Parathyroid adenoma (tissue), 2 donors: ENCODE results near the gene FSTL4.

Experiments used
- H2AFZ ChIP-seq: fragments of 300-600 bp; sonication (generic); one replicate; pipeline ENCODE4 v1.7.0; 2017; ENCODE audit warnings: antibody characterized with exemption, mild to moderate bottlenecking
- H3K27ac ChIP-seq: fragments of 300-600 bp; sonication (generic); one replicate; pipeline ENCODE4 v1.7.0; 2017
- H3K27me3 ChIP-seq: fragments of 300-600 bp; sonication (generic); one replicate; pipeline ENCODE4 v1.7.0; 2017; ENCODE audit warnings: low read length; ENCODE audit not compliant: control insufficient read depth, insufficient read depth
- H3K36me3 ChIP-seq: fragments of 300-600 bp; sonication (generic); one replicate; pipeline ENCODE4 v1.7.0; 2017; ENCODE audit warnings: low read length; ENCODE audit not compliant: control insufficient read depth, insufficient read depth
- H3K4me1 ChIP-seq: fragments of 300-600 bp; sonication (generic); one replicate; pipeline ENCODE4 v1.7.0; 2017; ENCODE audit warnings: control low read depth
- H3K4me2 ChIP-seq: fragments of 300-600 bp; sonication (generic); one replicate; pipeline ENCODE4 v1.7.0; 2017; ENCODE audit warnings: low read length
- H3K4me3 ChIP-seq: fragments of 300-600 bp; sonication (generic); one replicate; pipeline ENCODE4 v1.7.0; 2017; ENCODE audit warnings: low read depth, low read length
- H3K79me2 ChIP-seq: fragments of 300-600 bp; sonication (generic); one replicate; pipeline ENCODE4 v1.7.0; 2017; ENCODE audit warnings: control low read depth
- H3K9ac ChIP-seq: fragments of 300-600 bp; sonication (generic); one replicate; pipeline ENCODE4 v1.7.0; 2017; ENCODE audit warnings: mild to moderate bottlenecking
- H3K9me3 ChIP-seq: fragments of 300-600 bp; sonication (generic); one replicate; pipeline ENCODE4 v1.7.0; 2017; ENCODE audit warnings: low read length; ENCODE audit not compliant: control insufficient read depth
- CTCF ChIP-seq: fragments of 300-600 bp; sonication (generic); IDR thresholded peaks from one replicate; pipeline ENCODE4 v1.7.0; 2017; ENCODE audit warnings: antibody characterized with exemption, mild to moderate bottlenecking
- donor health status: primary hyperparathyroidism.

Gene FSTL4

DNA sequence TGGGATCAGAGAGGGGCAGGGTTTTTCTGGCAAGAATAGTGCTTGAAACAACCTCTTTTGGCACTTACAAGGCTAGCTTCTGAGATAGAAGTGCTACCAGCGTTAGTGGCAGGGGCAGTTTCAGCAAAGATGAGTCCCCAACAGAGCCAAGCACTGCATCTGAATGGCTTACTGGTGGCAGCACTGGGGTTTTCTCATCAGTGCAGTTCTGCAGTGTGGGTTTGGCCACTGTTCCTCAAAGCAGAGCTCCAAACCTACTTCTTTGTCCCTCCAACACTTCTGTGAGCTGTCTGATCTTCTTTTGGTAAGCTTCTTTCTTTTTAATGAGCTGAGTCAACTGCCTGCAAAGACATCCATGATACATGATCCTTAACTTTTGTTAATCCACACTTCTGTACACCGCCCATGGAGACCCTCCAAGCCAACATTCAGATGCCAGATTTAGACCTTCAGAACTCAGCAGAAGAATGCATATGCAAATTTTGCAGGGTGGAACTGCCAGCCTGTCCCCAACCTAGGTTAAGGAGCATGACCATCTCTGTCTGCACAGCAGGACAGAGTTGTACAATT lies 29.9 kb upstream of the FSTL4 start:
- Histone ChIP-seq H3K27ac (no peak overlapping the region), H3K27me3 (no peaks in the 10 kb centered on the region), H3K36me3 (no peaks in the 10 kb centered on the region), H3K79me2 (no peaks in the 10 kb centered on the region), H2AFZ (no peak overlapping the region), H3K9me3 (no peaks in the 10 kb centered on the region), H3K9ac (no peak overlapping the region), H3K4me2 (no peak overlapping the region), H3K4me3 (no peak overlapping the region), H3K4me1 (no peaks in the 10 kb centered on the region)
- no peak for TF ChIP-seq CTCF

GRCh38 chr5:133641683-133642082 lies 29.3 kb upstream of the FSTL4 start:
- no peak for TF ChIP-seq CTCF
- no peaks in the 10 kb centered on the region for H3K27me3 ChIP-seq
- no peak overlapping the region for H2AFZ ChIP-seq
- H3K4me3 ChIP-seq: no peak overlapping the region
- no peak overlapping the region for H3K9ac ChIP-seq
- H3K4me1 ChIP-seq: no peaks in the 10 kb centered on the region
- H3K9me3 ChIP-seq: no peaks in the 10 kb centered on the region
- H3K4me2 ChIP-seq: no peak overlapping the region
- H3K27ac ChIP-seq: no peak overlapping the region
- no peaks in the 10 kb centered on the region for H3K36me3 ChIP-seq
- H3K79me2 ChIP-seq: no peaks in the 10 kb centered on the region

DNA sequence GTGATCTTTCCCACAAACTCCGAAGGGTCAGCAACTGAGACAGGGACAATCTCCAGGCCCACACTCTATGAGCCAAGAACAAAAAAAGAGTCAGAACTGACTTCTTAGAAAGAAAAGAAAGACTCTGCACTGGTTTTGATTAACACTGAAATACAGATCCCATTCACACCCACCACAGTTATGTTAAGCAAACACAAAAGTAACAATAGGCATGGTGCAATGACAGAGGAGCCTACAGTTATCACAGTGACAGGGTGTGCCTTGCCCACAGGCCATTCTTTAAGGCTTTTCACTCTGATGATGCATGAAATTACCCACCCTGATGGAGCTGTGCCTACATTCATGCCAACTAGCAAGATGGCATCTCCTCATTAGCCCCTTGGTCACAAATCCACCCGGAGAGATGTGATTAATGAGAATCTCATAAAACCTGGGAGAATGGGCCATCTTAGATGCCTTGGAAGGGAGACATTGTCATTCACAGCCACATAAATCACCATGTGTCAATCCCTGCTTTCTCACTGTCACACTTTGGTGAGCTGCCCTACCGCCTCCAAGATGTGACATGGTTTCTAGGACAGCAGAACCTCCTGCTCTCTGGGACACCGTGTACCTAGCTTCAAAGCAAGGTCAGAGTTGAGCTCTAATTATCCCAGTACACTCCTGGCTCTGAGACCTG lies 27.6 kb upstream of the FSTL4 start:
- no peaks in the 10 kb centered on the region for H3K79me2 ChIP-seq
- no peak overlapping the region for H3K9ac ChIP-seq
- H3K4me1 ChIP-seq: no peaks in the 10 kb centered on the region
- no peaks in the 10 kb centered on the region for H3K36me3 ChIP-seq
- no peak for TF ChIP-seq CTCF
- no peaks in the 10 kb centered on the region for H3K9me3 ChIP-seq
- H3K27ac ChIP-seq: no peak overlapping the region
- H3K4me2 ChIP-seq: no peak overlapping the region
- no peak overlapping the region for H3K4me3 ChIP-seq
- no peak overlapping the region for H2AFZ ChIP-seq
- no peaks in the 10 kb centered on the region for H3K27me3 ChIP-seq

DNA sequence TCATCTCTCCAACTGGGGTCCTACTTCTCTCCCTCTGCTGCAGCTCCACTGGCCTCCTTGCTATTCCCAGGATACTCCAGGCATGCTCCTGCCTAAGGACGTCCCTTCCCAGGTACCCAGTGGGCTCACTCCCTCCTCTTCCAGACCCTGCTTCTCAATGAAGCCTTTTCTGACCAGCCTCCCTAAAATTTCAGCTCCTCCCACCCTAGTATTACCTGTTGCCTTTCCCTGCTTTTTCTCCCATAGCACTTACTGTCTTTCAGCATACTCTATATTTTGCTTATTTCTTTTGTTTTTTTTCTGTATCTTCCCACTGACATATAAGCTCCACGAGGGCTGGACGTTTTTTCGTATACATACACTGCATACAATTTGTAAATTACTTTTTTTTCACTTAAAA lies 26.1 kb upstream of the FSTL4 start:
- TF ChIP-seq CTCF: no peak
- no peaks in the 10 kb centered on the region for H3K4me1 ChIP-seq
- H3K79me2 ChIP-seq: no peaks in the 10 kb centered on the region
- H3K27ac ChIP-seq: no peak overlapping the region
- H3K4me2 ChIP-seq: no peak overlapping the region
- no peaks in the 10 kb centered on the region for H3K9me3 ChIP-seq
- H2AFZ ChIP-seq: no peak overlapping the region
- H3K36me3 ChIP-seq: no peaks in the 10 kb centered on the region
- no peak overlapping the region for H3K9ac ChIP-seq
- H3K4me3 ChIP-seq: no peak overlapping the region
- H3K27me3 ChIP-seq: no peaks in the 10 kb centered on the region

GRCh38 chr5:133637206-133637605 lies 24.9 kb upstream of the FSTL4 start:
- no peak for TF ChIP-seq CTCF
- Histone ChIP-seq H3K4me3 (no peak overlapping the region), H3K79me2 (no peaks in the 10 kb centered on the region), H3K36me3 (no peaks in the 10 kb centered on the region), H3K4me1 (no peaks in the 10 kb centered on the region), H3K27ac (no peak overlapping the region), H3K9ac (no peak overlapping the region), H3K9me3 (no peaks in the 10 kb centered on the region), H3K27me3 (no peaks in the 10 kb centered on the region), H3K4me2 (no peak overlapping the region), H2AFZ (no peak overlapping the region)
